OCI-LY3 (cell line): ENCODE measurements around the gene ZNF766.

ENCODE experiments used
- CTCF ChIP-seq: fragments of 200-600, 300-600 bp; sonication (generic); IDR thresholded peaks from 2 replicates; pipeline ENCODE4 v1.5.1; 2014; ENCODE audit warnings: antibody characterized with exemption, low read length, low read depth
- EZH2phosphoT487 ChIP-seq: fragments of 200-600 bp; shearing (Covaris generic); IDR thresholded peaks from 2 replicates; pipeline ENCODE4 v1.6.1; 2018; ENCODE audit warnings: antibody characterized with exemption, mixed run types, low read depth

- TF ChIP-seq CTCF, result no peak
- TF ChIP-seq EZH2phosphoT487, result no peak
These were observed 62.4 kb downstream of the ZNF766 start for GRCh38 chr19:52331757-52332156.
